GM19467 (cell line): ENCODE results near the gene STRIP2.
"Not testable (repeated sequence)": the region's sequence is repeated elsewhere in the genome, so short reads cannot be mapped to it uniquely, and the experiment has no call there.

Experiments
- ATAC-seq: cut with Tn5 transposase; IDR thresholded peaks from one replicate; pipeline ENCODE4 v1.9.1; 2021; ENCODE audit warnings: mild to moderate bottlenecking, moderate library complexity; ENCODE audit not compliant: unreplicated experiment

The STRIP2 gene

GRCh38 chr7:129433847-129434674, at the start of gene STRIP2:
Gene STRIP2, plus strand, starts transcription at chr7:129434432. Its CDS starts 41 bp downstream, at chr7:129434473.
- ATAC-seq, result peak; percentile 98

- ATAC-seq, result no peak
These were observed 49.1 kb upstream of the STRIP2 start for GRCh38 chr7:129385116-129385515.

GRCh38 chr7:129385598-129385997, 48.6 kb upstream of the STRIP2 start:
- no peak for ATAC-seq

- ATAC-seq, result no peak
These were observed 47.7 kb upstream of the STRIP2 start for GRCh38 chr7:129386506-129386905.

GRCh38 chr7:129387537-129387936, 46.7 kb upstream of the STRIP2 start:
- no peak for ATAC-seq

GRCh38 chr7:129388333-129389098, 45.7 kb upstream of the STRIP2 start:
- ATAC-seq, result no peak

- no peak for ATAC-seq
These were observed 44.4 kb upstream of the STRIP2 start for GRCh38 chr7:129389829-129390228.

- ATAC-seq, result no peak
These were observed 43.9 kb upstream of the STRIP2 start for GRCh38 chr7:129390314-129390713.

- ATAC-seq, result no peak
These were observed 42.6 kb upstream of the STRIP2 start for GRCh38 chr7:129391546-129392171.

GRCh38 chr7:129393255-129393654, 41.0 kb upstream of the STRIP2 start:
- ATAC-seq, result no peak

- no peak for ATAC-seq
These were observed 40.1 kb upstream of the STRIP2 start for GRCh38 chr7:129394101-129394500.

- no peak for ATAC-seq
These were observed 39.0 kb upstream of the STRIP2 start for GRCh38 chr7:129394982-129395914.

GRCh38 chr7:129401228-129401966, 32.8 kb upstream of the STRIP2 start:
- no peak for ATAC-seq

GRCh38 chr7:129401967-129402860, 32.0 kb upstream of the STRIP2 start:
- no peak for ATAC-seq

GRCh38 chr7:129405527-129405926, 28.7 kb upstream of the STRIP2 start:
- no peak for ATAC-seq

GRCh38 chr7:129410238-129410637, 24.0 kb upstream of the STRIP2 start:
- not testable (repeated sequence) for ATAC-seq

GRCh38 chr7:129412501-129412900, 21.7 kb upstream of the STRIP2 start:
- ATAC-seq, result no peak

GRCh38 chr7:129417073-129417472, 17.2 kb upstream of the STRIP2 start:
- ATAC-seq, result no peak
